NCI-H2227 treated with DMSO at 0.1 percent for 48 hours (cell line): ENCODE data around the gene CTNS.

Source experiments
- DNase-seq: peaks from one replicate; lab custom pipeline; 2025; lab: John Stamatoyannopoulos, UW

CTNS gene

GRCh38 chr17:3626831-3627768 is 9.5 kb upstream of the CTNS start:
- DNase-seq, result peak; percentile 35

- DNase-seq, result no peak
Observed at GRCh38 chr17:3627769-3628167, 8.8 kb upstream of the CTNS start.

GRCh38 chr17:3630781-3631180 is 5.8 kb upstream of the CTNS start:
- DNase-seq, result no peak

- no peak for DNase-seq
Observed at GRCh38 chr17:3632287-3632686, 4.3 kb upstream of the CTNS start.

DNA sequence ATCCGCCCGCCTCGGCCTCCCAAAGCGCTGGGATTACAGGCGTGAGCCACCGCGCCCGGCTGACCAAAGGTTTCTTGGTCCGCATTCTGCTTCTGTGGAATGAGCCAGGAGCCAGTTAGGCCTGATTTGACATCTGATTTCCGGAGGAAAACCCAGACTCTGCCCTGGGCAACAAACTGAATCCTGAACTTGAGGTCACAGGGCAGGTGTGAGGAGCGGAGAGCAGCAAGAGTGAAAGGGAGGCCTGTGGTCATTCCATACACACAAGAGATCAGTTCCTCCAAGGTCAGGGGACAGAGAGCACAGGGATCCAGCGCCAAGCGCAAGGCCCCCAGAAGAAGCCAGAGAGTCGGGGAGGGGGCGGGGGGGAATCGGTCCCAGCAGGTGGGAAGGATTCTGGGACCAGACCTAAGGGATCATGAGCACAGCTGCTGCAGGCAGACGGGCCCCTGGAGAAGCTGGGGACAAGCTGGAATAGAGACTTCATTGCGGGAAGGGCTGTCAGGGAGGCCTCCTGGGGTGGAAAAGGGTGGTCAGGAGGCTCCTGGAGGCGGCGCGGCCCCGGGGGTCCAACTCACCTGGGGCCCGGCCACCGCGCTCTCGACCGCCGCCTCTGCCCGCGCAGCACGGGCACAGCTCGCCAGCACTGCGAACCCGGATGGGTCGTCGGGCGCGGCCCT is 946 bp upstream of the CTNS start:
- DNase-seq, result no peak

DNA sequence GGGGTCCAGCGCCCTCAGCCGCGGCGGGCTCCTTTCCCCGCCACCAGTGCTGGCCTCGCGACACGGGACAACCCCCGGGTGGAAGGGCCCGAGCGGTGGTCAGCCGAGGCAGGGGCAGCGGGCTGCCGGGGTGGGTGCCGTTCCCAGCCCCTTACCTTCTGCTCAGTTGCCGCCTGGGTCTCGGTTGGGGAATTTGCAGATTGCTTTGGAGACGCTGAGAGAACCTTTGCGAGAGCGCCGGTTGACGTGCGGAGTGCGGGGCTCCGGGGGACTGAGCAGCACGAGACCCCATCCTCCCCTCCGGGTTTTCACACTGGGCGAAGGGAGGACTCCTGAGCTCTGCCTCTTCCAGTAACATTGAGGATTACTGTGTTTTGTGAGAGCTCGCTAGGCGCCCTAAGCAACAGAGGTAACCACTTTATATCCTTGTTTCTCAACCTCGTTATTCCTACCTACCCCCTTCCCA is 381 bp downstream of the CTNS start:
- no peak for DNase-seq

- no peak for DNase-seq
Observed at GRCh38 chr17:3639981-3640596, 3.5 kb downstream of the CTNS start.

- DNase-seq, result no peak
Observed at GRCh38 chr17:3641014-3641413, 4.5 kb downstream of the CTNS start.

- no peak for DNase-seq
Observed at GRCh38 chr17:3641717-3642486, 5.3 kb downstream of the CTNS start.

DNA sequence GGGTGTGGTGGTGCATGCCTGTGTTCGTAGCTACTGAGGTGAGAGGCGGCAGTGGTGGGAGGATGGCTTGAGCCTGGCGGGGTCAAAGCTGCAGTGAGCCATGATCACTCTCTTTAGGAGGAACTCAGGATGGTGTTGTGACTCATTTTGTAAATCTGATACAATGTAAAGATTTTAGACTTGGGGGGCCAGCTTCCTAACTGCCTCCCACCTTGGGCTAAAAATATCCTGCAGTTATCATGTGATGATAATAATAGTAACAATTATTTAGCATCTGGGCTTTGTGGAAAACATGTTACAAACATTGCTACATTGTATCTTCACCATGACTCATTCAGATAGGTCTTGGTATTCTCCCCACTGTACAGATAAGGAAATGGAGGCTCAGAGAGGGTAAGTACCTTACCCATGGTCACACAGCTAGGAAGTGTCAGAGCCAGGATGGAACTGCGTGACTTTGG is 7.4 kb downstream of the CTNS start:
- no peak for DNase-seq

GRCh38 chr17:3645310-3645709 is 8.8 kb downstream of the CTNS start:
- no peak for DNase-seq

DNA sequence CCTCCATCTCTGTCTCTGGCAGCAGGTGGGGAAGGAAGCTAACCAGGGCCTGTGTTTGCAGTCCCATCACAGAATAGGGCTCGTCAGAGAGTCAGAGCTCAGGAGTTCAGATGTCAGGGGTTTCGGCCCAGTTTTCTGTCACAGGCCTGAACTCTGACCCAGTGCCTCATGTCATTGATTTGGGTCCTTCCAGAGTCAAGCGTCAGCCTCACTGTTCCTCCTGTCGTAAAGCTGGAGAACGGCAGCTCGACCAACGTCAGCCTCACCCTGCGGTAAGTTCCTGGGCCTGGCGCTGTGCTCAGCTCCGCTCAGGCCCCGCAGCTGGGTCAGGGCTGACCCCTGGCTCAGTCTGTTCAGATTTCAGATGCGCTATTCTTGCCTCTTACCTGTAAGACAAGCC is 10.7 kb downstream of the CTNS start:
- DNase-seq, result no peak

GRCh38 chr17:3647769-3648555 is 11.4 kb downstream of the CTNS start:
- no peak for DNase-seq

- DNase-seq, result no peak
Observed at GRCh38 chr17:3655766-3656165, 19.2 kb downstream of the CTNS start.

GRCh38 chr17:3656353-3656752 is 19.8 kb downstream of the CTNS start:
- no peak for DNase-seq

- no peak for DNase-seq
Observed at GRCh38 chr17:3656755-3657587, 20.4 kb downstream of the CTNS start.

- DNase-seq, result no peak
Observed at GRCh38 chr17:3657588-3657869, 21.0 kb downstream of the CTNS start.

GRCh38 chr17:3657874-3658783 is 21.6 kb downstream of the CTNS start:
- DNase-seq, result no peak

- no peak for DNase-seq
Observed at GRCh38 chr17:3658784-3659449, 22.4 kb downstream of the CTNS start.
